ENCODE data around the gene KIAA1614.

KIAA1614 gene

DNA sequence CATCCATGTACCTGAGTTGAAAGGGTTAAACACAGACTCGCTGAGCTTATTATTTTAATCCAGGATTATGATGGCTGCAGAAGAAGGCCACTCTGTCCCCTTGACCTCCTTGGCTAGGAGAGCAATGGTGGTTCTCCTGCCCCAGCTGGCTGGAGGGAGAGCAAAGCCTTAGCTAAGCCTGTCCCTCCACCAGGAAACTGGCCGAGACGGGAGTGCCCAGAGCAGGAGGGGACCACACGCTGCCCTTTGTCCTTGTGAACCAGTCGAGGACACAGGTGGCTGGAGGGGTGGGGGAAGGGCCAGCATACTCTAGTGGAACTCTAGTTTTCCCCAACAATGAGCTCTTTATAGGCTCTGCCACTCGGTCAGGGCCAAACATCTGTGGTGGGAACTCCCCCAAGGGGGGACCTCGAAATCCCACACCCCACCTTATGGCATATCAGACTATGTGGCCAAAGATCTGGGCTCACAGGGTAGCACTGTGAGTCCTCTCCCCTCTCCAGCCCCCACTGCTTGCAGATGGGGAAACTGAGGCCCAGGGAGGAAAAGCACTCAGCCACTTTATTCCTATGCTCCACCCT lies 12.9 kb downstream of the KIAA1614 start:
- DNase-seq (ENCODE audit: low read depth): no peak

DNA sequence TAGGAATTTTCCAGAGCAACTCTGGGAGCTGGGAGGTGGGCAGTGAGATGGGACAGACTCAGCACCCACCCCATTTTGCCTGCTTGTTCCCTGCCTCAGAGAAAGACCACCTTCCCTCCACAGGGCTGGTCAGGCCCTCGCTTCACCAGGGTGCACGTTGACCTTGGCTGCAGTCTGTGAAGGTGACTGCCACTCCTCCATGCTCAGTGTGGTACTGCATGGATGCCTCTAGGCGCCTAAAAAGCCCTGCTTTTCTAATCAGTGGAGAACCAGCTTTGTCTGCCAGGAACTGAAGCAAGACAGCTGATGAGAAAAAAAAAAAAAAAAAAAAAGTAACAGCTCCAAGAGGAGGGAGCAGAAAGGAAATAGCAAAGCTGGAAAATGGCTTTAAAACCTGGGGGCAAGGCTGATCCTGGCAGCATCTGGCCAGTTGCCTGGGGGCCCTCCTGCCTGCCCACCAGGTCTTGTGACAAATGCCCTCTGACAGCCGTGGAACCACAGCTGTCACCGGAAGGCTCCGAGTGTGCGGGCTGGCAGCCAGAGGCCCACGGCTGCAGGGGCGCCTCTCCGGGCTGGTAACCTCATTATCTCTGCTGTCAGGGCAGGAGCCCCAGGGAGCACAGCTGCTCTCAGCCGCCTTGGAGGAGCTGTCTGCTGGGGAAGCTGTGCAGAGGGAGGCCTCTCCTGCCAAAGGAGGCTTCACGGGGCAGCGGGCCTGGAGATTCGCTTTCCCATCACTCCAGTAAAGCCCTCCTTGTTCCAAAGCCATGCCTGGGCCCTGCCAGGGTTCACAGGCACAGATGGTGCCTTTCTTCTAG lies 13.7 kb downstream of the KIAA1614 start:
- peak; percentile 58 for DNase-seq (ENCODE audit: low read depth)

DNA sequence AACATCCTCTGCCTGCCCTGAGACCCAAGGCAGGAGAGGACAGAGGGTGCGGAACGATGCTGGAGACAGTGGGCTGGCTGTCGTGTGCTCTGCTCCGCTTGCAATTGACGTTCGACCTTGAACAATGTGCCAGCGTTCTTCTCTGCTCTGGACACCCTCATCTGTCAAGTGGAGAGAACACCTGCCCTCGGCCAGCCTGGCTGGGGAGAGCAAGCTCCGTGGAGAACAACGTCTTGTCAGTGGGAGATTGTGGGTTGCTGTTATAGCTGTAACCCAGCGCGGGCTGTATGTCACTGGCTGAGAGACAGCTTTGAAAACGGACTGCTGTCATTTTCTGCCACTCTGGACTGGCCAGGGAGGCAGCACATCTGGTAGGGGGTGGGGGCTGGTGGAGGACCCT lies 14.7 kb downstream of the KIAA1614 start:
- DNase-seq (ENCODE audit: low read depth): no peak

DNA sequence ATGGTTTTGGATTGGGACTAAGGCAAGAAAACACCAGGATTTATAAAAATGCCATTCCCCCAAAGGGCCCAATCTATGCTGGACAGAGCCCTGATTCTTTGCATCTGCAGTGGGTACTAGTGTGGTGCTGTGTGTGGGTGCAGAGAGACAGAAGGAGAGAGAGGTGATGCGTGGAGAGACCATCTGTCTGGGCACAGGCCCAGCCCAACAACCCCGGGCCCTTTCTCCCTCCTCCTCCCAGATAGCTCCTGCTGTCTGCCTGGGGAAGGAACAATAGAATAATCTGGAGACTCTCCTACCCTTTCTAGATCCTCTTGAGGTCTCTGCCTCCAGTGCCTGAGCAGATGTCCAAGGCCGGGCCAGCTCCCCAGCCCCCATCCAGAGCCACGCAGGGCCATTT lies 15.1 kb downstream of the KIAA1614 start:
- DNase-seq (ENCODE audit: low read depth): no peak

DNA sequence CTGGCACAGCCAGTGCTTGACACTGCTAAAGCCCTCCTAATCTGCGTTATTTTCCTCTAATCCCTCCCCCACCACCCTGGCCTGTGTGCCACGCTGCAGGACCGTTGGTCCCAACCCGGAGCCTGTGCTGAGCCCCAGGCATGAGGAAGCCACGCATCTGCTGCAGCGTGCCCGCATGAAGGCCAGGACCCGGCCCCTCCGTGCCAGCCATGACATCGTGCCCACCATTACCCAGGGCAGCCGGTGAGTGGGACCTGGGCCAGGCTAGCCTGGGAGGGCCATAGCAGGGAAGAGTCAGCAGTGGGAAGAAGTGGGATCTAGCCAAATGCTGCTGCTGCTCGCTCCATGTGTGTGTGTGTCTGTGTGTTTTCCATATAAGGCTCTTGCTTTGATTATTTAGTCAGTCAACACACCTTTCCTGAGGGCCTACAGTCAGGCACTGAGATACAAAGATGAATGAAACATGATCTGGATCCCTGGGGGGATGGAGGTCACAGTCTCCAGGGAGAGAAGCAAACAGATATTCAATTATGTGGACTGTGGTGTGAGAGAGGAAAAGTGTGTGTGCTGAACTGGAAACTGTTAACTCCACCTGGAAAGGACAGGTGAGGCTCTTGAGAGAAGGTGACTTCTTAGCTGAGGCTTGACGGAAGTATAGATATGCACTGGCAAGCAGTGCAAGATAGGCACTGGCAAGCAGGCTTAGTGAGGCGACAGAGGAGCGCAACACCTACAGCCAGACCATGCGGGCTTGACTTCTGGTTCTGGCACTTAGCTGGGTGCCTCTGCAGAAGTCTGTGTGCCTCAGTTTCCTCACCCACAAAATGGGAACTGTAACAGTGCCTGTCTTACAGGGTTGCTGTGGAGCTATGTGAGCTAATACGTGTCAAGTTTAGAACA lies 15.9 kb downstream of the KIAA1614 start:
- DNase-seq (ENCODE audit: low read depth): no peak

DNA sequence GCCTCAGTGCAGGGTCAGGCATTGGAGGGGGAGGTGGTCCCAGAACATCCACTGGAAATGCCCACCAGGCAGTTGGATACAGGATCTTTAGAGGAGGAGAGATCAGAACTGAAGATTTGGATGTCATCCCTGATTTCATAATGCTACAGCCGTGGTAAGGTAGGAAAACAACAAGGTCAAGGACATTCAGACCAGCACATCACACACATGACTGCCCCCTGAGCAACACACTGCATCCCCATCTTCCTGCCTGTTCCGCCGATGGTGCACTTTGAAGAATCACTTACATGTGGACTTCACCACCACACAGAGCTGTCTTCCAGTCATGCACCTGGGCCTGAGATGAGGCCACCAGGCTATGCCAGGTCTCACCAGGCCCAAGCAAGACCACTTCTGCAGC lies 16.7 kb downstream of the KIAA1614 start:
- DNase-seq (ENCODE audit: low read depth): no peak

DNA sequence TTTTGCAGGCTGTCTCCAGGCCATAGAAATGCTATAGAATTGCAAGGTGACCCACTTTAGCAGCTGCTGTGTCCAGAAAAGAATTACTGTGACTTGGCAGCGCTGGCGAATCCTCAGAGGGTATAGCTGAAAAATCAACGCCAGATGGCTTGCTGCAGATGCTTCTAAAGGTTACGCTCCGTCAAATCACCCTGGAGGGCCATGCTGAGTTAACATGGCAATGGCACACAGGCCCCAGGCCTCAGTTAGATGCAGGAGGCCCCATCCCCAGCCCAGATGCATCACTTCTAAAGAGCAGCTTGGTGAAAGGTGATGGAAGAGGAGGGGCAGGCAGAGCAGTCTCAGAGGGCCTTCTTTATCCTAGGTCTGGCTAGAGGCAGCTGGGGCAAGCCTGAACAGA lies 18.0 kb downstream of the KIAA1614 start:
- DNase-seq (ENCODE audit: low read depth): no peak

DNA sequence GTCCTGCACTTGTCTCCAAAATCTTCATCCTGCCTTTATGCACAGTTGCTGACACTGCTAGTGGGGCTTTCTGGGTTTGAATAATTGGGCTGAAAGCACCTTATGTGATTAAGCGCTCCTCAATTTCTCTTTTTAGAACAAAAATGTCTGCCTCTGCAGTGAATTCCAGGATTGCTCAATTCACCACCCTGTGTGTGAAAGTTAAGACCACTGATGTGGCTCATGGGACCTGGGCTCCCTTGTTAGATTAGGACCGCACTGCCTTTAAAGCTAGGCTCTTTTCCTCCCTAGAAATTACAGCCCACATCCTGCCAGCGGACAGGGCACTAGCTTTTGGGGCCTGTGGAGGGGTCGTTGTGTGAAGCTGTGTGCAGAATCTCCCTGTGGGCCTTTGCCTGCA lies 18.8 kb downstream of the KIAA1614 start:
- no peak for DNase-seq (ENCODE audit: low read depth)

DNA sequence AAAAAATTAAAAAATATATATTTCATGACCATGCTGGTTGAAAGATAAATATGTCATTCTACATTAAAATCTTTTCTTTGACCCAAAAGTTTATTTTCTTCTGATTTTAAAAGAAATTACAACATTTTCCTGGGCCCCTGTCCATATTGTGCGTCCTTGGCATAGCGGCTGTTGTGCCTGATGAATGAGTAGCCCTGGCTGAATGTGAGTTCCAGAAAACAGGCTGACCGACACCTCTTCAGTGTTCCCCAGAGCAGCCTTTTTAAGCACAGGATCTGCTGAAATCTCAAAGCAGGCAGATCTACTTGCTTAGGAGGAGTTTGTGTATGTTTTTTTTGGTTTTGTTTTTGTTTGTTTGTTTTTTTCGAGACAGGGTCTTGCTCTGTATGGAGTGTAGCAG lies 19.7 kb downstream of the KIAA1614 start:
- no peak for DNase-seq (ENCODE audit: low read depth)

DNA sequence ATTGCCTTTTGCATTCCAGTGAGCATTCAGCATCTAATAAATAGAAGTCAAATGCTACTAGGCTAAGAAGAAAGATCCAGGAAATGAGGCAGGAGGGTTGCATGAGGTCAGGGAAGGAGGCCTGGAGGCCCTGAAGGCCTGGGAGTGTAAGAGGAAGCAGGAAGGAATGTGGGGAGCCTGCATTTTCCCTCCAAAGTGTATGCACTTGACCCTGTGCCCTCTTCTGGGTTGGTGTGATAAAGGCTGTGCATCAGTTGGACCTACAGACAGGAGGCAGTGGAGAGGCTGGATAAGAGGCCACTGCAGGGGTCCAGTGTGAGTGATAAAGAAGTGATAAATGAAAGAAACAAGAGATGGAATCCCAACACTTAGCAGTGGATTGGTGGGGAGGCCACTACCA lies 20.4 kb downstream of the KIAA1614 start:
- DNase-seq (ENCODE audit: low read depth): peak; percentile 81

DNA sequence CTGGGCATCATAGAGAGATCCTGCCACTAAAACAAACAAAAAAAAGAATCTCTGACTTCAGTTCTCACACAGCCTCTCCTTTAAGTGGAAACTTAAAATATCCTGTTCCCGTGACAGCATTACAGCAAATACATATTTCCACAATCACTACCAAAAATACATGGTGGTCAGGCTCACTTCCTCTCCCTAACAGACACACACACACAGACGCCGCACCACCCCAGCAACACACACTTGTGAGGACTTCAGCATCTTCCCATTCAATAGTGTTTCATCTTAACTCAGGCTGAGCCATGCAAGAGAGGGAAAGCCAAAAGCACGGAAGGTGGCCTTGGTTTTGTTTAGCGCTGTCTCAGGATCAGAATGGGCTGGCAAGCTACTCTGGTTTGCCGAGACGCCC lies 21.9 kb downstream of the KIAA1614 start:
- no peak for DNase-seq (ENCODE audit: low read depth)

DNA sequence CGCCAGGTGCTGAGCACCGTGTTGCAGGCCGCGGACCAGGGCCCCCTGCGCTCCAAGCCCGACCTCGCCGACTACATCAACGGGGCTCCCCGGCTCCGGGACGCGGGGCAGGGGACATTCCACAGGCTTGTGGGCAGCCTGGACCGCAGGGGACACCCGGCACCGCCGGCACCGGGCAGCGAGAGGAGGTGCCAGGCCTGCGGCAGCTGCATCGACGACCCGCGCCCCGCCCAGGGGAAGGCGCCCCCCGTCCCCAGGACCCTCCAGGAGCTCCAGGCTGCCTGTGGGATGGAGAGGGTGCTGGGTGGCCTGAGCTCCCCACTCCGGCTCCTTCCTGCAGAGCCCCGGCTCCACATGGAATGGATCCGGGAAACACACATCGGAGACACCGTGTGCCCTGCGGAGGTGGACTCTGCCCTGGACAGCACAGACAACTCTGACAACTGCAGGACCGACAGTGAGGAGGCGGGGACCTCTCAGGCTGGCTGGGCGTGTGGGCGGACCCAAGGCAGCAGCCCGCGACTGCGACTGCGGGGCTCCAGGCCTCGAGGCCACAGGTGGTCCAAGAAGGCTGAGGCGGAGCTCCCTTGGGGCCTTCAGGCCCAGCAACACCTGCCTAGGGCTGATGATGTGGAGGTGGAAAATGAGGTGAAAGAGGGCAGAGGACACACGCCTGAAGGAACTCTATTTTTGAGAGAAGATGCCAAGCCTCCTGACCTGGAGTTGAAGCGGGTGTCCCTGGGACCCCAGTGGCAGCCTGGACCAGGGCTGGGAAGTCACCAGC lies 22.8 kb downstream of the KIAA1614 start:
- no peak for DNase-seq (ENCODE audit: low read depth)

DNA sequence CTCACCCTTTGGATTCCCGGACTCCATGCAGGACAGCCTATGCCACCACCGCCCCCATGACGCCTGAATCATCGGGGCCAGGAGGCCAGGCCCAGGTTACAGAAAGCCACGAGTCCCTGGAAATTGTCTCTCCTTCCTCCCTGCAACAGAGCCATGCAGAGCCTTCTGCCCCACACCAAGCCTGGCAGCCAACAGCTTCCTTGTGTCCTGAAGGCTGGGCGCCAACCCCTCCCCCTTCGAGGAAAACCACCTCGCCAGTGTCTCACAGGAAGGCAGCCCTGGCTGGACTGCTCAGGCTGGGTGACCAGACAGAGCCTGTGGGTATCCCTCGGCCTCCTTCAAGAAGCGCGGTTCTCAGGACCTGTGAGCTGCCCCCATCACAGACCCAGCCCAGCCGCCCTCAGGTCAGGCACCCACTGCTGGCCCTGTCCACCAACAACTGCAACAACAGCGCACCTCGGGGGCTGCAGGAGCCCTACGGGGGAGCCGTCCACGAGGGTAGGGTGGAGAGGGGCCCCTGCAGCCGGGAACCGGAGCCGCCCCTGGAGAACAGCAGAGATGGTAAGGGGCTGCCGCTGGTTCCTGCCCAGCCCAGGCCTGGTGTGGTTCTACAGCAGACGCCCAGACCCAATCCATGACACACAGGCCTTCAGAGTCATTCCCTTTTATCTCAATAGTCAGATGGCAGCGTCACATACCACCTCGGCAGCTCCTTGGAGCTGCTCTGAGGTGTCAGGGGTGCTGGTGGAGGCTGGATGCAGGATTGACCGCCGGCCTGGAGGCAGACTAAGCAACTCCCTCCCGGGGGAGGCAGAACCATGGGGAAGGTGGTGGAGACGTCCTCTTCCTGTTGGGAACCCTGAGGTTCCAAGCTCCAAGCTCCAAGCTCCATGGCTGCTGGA lies 23.7 kb downstream of the KIAA1614 start:
- DNase-seq (ENCODE audit: low read depth): no peak

DNA sequence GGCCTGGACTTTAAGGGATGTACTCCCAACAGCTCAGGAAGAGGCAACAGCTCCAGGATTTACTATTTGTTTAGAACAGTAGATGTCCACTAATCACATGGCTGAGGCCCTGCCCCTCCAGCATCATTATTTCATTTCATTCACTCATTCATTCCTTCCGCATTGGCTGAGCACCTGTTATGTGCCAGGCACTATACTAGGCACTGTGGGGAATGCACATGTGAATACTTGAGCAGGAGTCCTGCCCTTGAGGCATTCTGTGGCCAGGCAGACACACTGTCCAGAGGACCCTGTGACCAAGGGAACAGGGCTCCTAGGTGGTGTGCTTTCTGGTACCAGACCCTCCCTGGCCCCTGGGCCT lies 24.3 kb downstream of the KIAA1614 start:
- DNase-seq (ENCODE audit: low read depth): no peak

DNA sequence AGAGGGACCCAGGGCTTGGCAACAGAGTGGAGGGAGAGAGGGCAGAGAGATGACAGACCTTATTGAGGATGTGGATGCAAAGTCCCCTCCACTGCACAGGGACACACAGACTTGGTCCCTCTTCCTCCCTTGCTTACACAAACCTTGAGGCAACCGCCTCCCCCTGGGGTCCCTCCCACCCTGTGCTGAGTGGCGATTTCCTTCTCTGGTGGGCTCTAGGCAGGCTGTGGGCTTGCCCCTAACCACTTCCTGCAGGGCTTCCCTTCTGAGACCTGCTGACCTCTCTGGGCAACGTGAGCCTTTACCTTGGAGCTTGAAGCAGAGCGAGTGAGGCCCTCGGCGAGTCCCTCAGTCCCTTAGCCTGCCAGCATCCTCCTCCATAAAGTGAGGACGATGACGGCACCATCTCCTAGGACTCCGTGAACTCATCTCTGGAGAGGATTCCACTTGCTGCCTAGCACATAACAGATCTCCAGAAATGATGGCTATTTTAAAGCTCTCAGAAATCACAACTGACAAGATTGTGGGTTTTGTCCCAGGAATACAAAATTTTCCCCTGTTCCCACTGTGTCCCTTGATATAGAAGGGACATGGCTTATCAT lies 25.0 kb downstream of the KIAA1614 start:
- DNase-seq (ENCODE audit: low read depth): no peak

DNA sequence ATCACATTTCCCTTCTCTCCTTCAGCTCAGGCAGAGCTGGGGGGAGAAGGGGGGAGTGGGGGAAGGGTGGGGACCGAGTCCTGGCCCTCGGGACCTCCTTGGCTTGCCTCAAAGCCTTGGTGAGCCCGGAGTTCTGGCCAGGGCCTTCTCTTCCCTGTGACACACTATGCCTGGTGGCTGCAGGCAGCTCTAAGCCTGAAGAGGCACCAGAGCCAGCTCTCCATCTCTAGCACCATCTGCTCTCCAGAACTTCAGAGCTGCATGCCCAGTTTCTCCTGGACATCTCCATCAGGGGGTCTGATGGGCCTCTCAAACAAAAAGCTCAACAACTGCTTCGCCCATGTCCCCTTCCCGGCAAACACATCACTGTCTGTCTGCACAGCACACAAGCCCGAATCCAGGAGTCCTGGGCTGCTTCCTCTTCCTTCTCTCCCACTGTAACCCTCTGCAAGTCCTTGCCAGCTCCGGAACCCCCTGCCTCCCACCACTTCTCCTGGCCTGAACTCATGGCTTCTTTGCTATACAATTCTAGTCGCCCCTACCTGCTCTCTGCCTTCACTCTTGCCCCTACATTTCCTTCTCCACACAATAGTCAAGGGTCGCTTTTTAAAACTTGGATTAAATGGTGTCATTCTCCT lies 26.5 kb downstream of the KIAA1614 start:
- no peak for DNase-seq (ENCODE audit: low read depth)

DNA sequence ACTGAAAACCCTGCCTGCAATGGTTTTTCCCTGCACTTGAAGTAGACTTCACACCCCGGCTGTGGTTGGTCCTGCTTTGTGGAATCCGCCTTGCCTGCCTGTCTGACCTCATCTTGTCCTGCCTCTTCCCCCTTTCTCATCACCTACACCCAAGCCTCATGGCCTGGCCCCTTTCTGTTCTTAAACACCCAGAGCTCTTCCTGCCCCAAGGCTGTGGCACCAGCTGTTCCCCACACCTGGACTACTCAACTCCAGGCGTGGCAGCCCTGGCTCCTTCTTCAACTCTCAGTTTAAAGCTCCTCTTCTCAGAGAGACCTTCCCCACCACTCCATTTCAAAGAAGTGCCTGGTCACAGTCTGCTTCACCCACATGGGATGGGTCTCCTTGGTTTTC lies 27.0 kb downstream of the KIAA1614 start:
- DNase-seq (ENCODE audit: low read depth): no peak

DNA sequence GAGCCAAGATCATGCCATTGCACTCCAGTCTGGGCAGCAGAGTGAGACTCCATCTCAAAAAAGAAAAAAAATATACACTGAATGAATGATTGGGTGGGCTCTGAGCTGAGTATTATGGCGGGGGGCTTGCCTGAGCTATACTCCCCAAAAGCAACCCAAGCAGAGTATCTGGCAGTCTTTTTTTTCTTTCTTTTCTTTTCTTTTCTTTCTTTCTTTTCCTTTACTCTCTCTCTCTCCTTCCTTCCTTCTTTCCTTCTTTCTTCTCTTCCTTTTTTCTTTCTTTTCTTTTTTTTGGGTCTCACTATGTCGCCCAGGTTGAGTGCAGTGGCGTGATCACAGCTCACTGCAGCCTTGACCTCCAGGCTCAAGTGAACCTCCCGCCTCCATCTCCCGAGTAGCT lies 27.7 kb downstream of the KIAA1614 start:
- DNase-seq (ENCODE audit: low read depth): no peak

DNA sequence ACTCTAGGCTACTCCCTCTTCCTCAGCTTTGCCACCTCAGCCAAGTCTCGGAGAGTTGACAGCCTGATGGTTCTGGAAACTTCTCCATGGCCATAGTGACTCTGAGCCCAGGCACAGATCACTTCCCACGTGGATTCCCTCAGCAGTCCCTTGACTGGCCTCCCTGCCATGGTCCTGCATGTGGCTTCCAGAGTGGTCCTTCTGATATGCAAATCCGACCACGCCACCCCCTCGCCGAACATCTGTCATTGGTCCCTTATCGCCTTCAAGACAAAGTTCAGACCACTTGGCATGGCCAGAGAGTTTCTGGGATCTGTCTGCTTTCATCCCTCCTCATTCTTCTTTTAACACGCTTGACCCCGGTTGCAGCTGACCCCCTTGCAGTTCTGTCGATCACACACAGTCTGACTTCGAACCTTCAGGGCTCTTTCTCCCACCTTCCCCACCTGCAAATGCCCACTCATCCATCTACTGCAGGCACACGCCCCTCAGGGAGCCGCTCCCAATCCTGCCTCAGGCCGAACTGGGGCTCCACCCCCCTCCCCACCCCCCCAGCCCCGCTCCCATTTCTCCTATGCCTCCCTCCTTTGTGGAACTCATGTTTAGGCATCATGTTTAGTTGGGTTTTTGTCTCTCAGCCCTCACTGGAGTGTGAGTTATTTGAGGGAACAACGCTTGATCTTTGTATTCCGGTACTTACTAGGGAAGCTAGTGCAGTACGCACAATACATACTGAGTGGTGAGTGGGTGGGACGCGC lies 29.0 kb downstream of the KIAA1614 start:
- DNase-seq (ENCODE audit: low read depth): no peak

DNA sequence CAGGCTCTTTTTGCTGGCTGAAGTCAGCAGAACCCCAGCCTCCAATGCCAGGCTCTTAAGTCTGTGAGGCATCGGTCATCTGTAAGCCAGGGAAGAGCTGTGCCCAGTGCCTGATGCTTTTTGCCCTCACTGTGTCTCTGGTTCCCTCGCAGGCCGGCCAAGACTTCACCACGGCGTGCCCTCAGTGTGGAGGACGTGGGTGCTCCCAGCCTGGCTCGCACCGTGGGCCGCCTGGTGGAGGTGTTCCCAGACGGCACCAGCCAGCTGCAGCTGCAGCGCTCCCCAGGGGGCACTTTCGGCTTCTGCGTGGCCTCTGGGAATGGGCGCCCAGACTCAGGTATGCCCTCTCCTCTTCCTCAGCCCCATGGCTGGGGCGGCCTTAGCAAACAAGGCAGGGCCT lies 32.5 kb downstream of the KIAA1614 start:
- DNase-seq (ENCODE audit: low read depth): no peak

All from CMK (cell line).